H9 (cell line): ENCODE results near the gene FCMR. TPM values are rescaled to one million over a fixed set of nuclear protein-coding genes. Genes with fewer than 3 reads are reported as not detected.

Source experiments
- DNase-seq: peaks from one replicate; pipeline ENCODE4 v3.0.0-alpha.2; 2017
- H2AFZ ChIP-seq: one replicate; pipeline ENCODE4 v1.6.1; 2013; ENCODE audit warnings: mild to moderate bottlenecking, low read length, control low read depth, moderate library complexity
- H2AK5ac ChIP-seq: 2 replicates; pipeline ENCODE4 v1.6.1; 2013; ENCODE audit warnings: low read length, control low read depth, mixed read lengths; ENCODE audit not compliant: insufficient read length
- H2BK120ac ChIP-seq: one replicate; pipeline ENCODE4 v1.6.1; 2013; ENCODE audit warnings: low read depth, mild to moderate bottlenecking, low read length, control low read depth, inconsistent platforms; ENCODE audit not compliant: poor library complexity, severe bottlenecking
- H2BK12ac ChIP-seq: 2 replicates; pipeline ENCODE4 v1.6.1; 2013; ENCODE audit warnings: low read length, control low read depth, mixed read lengths, low read depth; ENCODE audit not compliant: insufficient read length
- H2BK15ac ChIP-seq: 2 replicates; pipeline ENCODE4 v1.6.1; 2013; ENCODE audit warnings: low read depth, low read length, control low read depth
- H2BK20ac ChIP-seq: one replicate; pipeline ENCODE4 v1.6.1; 2013; ENCODE audit warnings: low read depth, mild to moderate bottlenecking, low read length, control low read depth, inconsistent platforms; ENCODE audit not compliant: poor library complexity, severe bottlenecking
- H2BK5ac ChIP-seq: 2 replicates; pipeline ENCODE4 v1.6.1; 2013; ENCODE audit warnings: low read length, control low read depth, mixed read lengths; ENCODE audit not compliant: insufficient read length
- H3K14ac ChIP-seq: 2 replicates; pipeline ENCODE4 v1.6.1; 2013; ENCODE audit warnings: low read length, control low read depth; ENCODE audit not compliant: insufficient read depth
- H3K18ac ChIP-seq: 2 replicates; pipeline ENCODE4 v1.6.1; 2013; ENCODE audit warnings: low read depth, mild to moderate bottlenecking, mixed read lengths, low read length, control low read depth; ENCODE audit not compliant: insufficient read length
- H3K23ac ChIP-seq: 2 replicates; pipeline ENCODE4 v1.6.1; 2013; ENCODE audit warnings: low read length, control low read depth, mixed read lengths, low read depth; ENCODE audit not compliant: insufficient read length
- H3K23me2 ChIP-seq: 2 replicates; pipeline ENCODE4 v1.6.1; 2013; ENCODE audit warnings: low read depth, mild to moderate bottlenecking, mixed read lengths, low read length, control low read depth; ENCODE audit not compliant: insufficient read length, poor library complexity, severe bottlenecking
- H3K27ac ChIP-seq: 2 replicates; pipeline ENCODE4 v1.5.1; 2013; ENCODE audit warnings: low read length, control low read depth, mixed read lengths, low read depth; ENCODE audit not compliant: insufficient read length
- H3K27me3 ChIP-seq: 2 replicates; pipeline ENCODE4 v1.6.1; 2013; ENCODE audit warnings: low read length, control low read depth, inconsistent platforms; ENCODE audit not compliant: insufficient read depth
- H3K4ac ChIP-seq: 2 replicates; pipeline ENCODE4 v1.6.1; 2013; ENCODE audit warnings: low read depth, mild to moderate bottlenecking, control low read depth, inconsistent platforms, low read length, moderate library complexity
- H3K4me1 ChIP-seq: 2 replicates; pipeline ENCODE4 v1.6.1; 2013; ENCODE audit warnings: low read length, control low read depth, inconsistent platforms; ENCODE audit not compliant: insufficient read depth
- H3K4me2 ChIP-seq: 2 replicates; pipeline ENCODE4 v1.6.1; 2013; ENCODE audit warnings: low read length, control low read depth, mixed read lengths; ENCODE audit not compliant: insufficient read length, insufficient read depth
- H3K56ac ChIP-seq: 2 replicates; pipeline ENCODE4 v1.6.1; 2013; ENCODE audit warnings: low read depth, mild to moderate bottlenecking, mixed read lengths, low read length, control low read depth; ENCODE audit not compliant: insufficient read length
- H3K79me1 ChIP-seq: 2 replicates; pipeline ENCODE4 v1.6.1; 2013; ENCODE audit warnings: low read depth, mild to moderate bottlenecking, moderate library complexity, low read length, control low read depth, inconsistent platforms; ENCODE audit not compliant: insufficient read depth, poor library complexity, severe bottlenecking
- H3K79me2 ChIP-seq: 2 replicates; pipeline ENCODE4 v1.6.1; 2013; ENCODE audit warnings: low read length, control low read depth, inconsistent platforms; ENCODE audit not compliant: insufficient read depth
- H3K9ac ChIP-seq: 2 replicates; pipeline ENCODE4 v1.6.1; 2013; ENCODE audit warnings: low read length, control low read depth, mixed read lengths; ENCODE audit not compliant: insufficient read length; ENCODE audit errors: extremely low read depth
- H3K9me3 ChIP-seq: one replicate; pipeline ENCODE4 v1.6.1; 2013; ENCODE audit warnings: low read depth, low read length, inconsistent platforms; ENCODE audit not compliant: control insufficient read depth
- H3T11ph ChIP-seq: one replicate; pipeline ENCODE4 v1.6.1; 2013; ENCODE audit warnings: mild to moderate bottlenecking, low read length, control low read depth, inconsistent platforms
- H4K20me1 ChIP-seq: one replicate; pipeline ENCODE4 v1.6.1; 2013; ENCODE audit not compliant: control insufficient read depth, insufficient read length, insufficient read depth
- H4K5ac ChIP-seq: 2 replicates; pipeline ENCODE4 v1.6.1; 2013; ENCODE audit warnings: low read depth, mild to moderate bottlenecking, mixed read lengths, low read length, control low read depth; ENCODE audit not compliant: insufficient read length
- H4K8ac ChIP-seq: replicated peaks from 2 replicates; pipeline ENCODE4 v1.6.1; 2013; ENCODE audit warnings: low read length, control low read depth, mixed read lengths, low read depth; ENCODE audit not compliant: insufficient read length
- H4K91ac ChIP-seq: 2 replicates; pipeline ENCODE4 v1.6.1; 2013; ENCODE audit warnings: low read depth, mild to moderate bottlenecking, moderate library complexity, mixed read lengths, low read length, control low read depth; ENCODE audit not compliant: insufficient read length
- H3K27ac Mint-ChIP-seq, 3 experiments: 2 replicates in 2 of 3; 3 replicates in 1 of 3; pipeline ENCODE4 v1.8.0; 2020 to 2021; ENCODE audit warnings: mixed read lengths in 3 of 3, mild to moderate bottlenecking in 1 of 3, moderate library complexity in 1 of 3
- H3K27me3 Mint-ChIP-seq: 2 replicates; pipeline ENCODE4 v1.8.0; 2021; ENCODE audit warnings: low read depth, mild to moderate bottlenecking, moderate library complexity, mixed read lengths
- H3K36me3 Mint-ChIP-seq, 3 experiments: 2 replicates in 2 of 3; 3 replicates in 1 of 3; pipeline ENCODE4 v1.8.0; 2020 to 2021; ENCODE audit warnings: low read depth in 3 of 3, mixed read lengths in 3 of 3; ENCODE audit not compliant: insufficient read depth in 1 of 3
- H3K4me1 Mint-ChIP-seq, 2 experiments: 2 replicates each; pipeline ENCODE4 v1.8.0; 2020; ENCODE audit warnings: mixed read lengths in 2 of 2
- H3K4me3 Mint-ChIP-seq, 2 experiments: 2 replicates in 1 of 2; 3 replicates in 1 of 2; pipeline ENCODE4 v1.8.0; 2020 to 2021; ENCODE audit warnings: mild to moderate bottlenecking in 2 of 2, mixed read lengths in 2 of 2, moderate library complexity in 1 of 2
- H3K9me3 Mint-ChIP-seq, 2 experiments: 2 replicates in 1 of 2; 3 replicates in 1 of 2; pipeline ENCODE4 v1.8.0; 2020; ENCODE audit warnings: mild to moderate bottlenecking in 2 of 2, mixed read lengths in 2 of 2, moderate library complexity in 1 of 2
- CTCF ChIP-seq: fragments of 200-600 bp; sonication (generic); conservative IDR thresholded peaks from 3 replicates; pipeline ENCODE4 v1.8.0; 2021; ENCODE audit warnings: antibody characterized with exemption, mild to moderate bottlenecking
- WGBS: extraction: QIAGEN DNeasy Blood & Tissue Kit; methylation state at CpG from one replicate; pipeline ENCODE4 v1.1.7; 2013; ENCODE audit warnings: missing lambda C conversion rate, low lambda C conversion rate, mixed read lengths; ENCODE audit not compliant: insufficient read length; ENCODE audit errors: extremely low coverage; 5-methylcytosine and 5-hydroxymethylcytosine counted together
- total RNA-seq: library from RNA; stranded (reverse); gene quantifications from 2 replicates; pipeline ENCODE4 v1.2.1, GENCODE V29; 2021

The FCMR gene
- total RNA-seq, 1 experiment from 2014 or later: not detected

GRCh38 chr1:206926286-206926685, 4.5 kb upstream of the FCMR start:
- H3K27ac Mint-ChIP-seq: no peak overlapping the region
- no peak overlapping the region for H2BK120ac ChIP-seq
- H3K4me3 Mint-ChIP-seq: no peak overlapping the region
- H4K20me1 ChIP-seq: no peaks in the 10 kb centered on the region
- H3K4me1 ChIP-seq: no peaks in the 10 kb centered on the region
- H2BK5ac ChIP-seq: no peak overlapping the region
- H3K4me2 ChIP-seq: no peak overlapping the region
- no peak overlapping the region for H4K5ac ChIP-seq
- no peak overlapping the region for H3K27ac ChIP-seq
- no peak overlapping the region for H3K23ac ChIP-seq
- no peaks in the 10 kb centered on the region for H3K27me3 ChIP-seq
- H4K8ac ChIP-seq: no peak overlapping the region
- H3K18ac ChIP-seq: no peak overlapping the region
- H3K79me2 ChIP-seq: no peaks in the 10 kb centered on the region
- no peaks in the 10 kb centered on the region for H3K9me3 ChIP-seq
- H3K79me1 ChIP-seq: no peaks in the 10 kb centered on the region
- H2BK15ac ChIP-seq: no peak overlapping the region
- no peak overlapping the region for H2BK12ac ChIP-seq
- H2AK5ac ChIP-seq: no peak overlapping the region
- no peak overlapping the region for H3K14ac ChIP-seq
- no peak for TF ChIP-seq CTCF
- no peaks in the 10 kb centered on the region for H3K23me2 ChIP-seq
- no peak overlapping the region for H2BK20ac ChIP-seq
- no peak for DNase-seq
- H3T11ph ChIP-seq: no peak overlapping the region
- WGBS: no CpG with 5 or more reads among the region's 2 CpGs
- no peak overlapping the region for H3K56ac ChIP-seq
- H2AFZ ChIP-seq: no peak overlapping the region
- H3K36me3 Mint-ChIP-seq: no peaks in the 10 kb centered on the region
- peaks cover 2% of the 10 kb centered on the region for H3K27me3 Mint-ChIP-seq
- H3K9ac ChIP-seq: no peak overlapping the region
- H3K9me3 Mint-ChIP-seq: no peaks in the 10 kb centered on the region
- H4K91ac ChIP-seq: no peak overlapping the region
- no peak overlapping the region for H3K4ac ChIP-seq
- H3K4me1 Mint-ChIP-seq: no peaks in the 10 kb centered on the region
